Right lobe of liver (tissue), 4 donors: ENCODE data around the gene FGGY.

Source experiments
- POLR2A ChIP-seq: fragments of 450-650 bp; IDR thresholded peaks from one replicate; pipeline ENCODE4 v1.6.1; 2017; ENCODE audit warnings: antibody characterized with exemption, mild to moderate bottlenecking
- TF ChIP-seq, protein P1 (sequence below), 4 donors: fragments of 200-600 bp in 3 of 4; fragments of 450-650 bp in 1 of 4; IDR thresholded peaks; one replicate each; pipeline versions ENCODE4 v1.5.1 to v1.8.0; 2016 to 2022; ENCODE audit warnings: antibody characterized with exemption in 4 of 4, mild to moderate bottlenecking in 2 of 4
- donor health status: DM: no; HTN: no; CAD: no.
- donor health status: DM: no; HTN: no; CAD: no.
- donor health status: DM: no; HTN: yes; CAD: no.

DNA sequence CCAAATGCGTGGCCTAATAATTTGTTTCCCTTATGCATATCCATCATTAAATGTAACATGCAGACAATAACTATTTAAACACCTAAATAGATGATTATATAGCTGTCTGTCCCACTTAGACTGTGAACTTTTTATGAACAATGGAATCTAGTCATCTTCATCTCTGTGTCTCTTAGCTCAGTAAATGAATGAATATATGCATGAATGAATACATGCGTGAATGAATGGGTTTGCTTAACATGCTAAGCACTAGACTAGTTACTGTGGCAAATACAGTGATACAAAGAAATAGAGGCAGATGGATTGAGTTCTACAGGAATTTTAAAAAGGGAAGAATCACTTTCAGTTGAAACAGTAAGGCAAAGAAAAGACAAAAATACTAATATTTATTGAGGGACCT, 232.0 kb downstream of the FGGY start:
- TF ChIP-seq, protein P1, sequence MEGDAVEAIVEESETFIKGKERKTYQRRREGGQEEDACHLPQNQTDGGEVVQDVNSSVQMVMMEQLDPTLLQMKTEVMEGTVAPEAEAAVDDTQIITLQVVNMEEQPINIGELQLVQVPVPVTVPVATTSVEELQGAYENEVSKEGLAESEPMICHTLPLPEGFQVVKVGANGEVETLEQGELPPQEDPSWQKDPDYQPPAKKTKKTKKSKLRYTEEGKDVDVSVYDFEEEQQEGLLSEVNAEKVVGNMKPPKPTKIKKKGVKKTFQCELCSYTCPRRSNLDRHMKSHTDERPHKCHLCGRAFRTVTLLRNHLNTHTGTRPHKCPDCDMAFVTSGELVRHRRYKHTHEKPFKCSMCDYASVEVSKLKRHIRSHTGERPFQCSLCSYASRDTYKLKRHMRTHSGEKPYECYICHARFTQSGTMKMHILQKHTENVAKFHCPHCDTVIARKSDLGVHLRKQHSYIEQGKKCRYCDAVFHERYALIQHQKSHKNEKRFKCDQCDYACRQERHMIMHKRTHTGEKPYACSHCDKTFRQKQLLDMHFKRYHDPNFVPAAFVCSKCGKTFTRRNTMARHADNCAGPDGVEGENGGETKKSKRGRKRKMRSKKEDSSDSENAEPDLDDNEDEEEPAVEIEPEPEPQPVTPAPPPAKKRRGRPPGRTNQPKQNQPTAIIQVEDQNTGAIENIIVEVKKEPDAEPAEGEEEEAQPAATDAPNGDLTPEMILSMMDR (IDR thresholded peaks at IDR 0.05): no peak
- TF ChIP-seq POLR2A: no peak
